ENCODE data around the gene AURKB.
"Not testable (repeated sequence)": the region's sequence is repeated elsewhere in the genome, so short reads cannot be mapped to it uniquely, and the experiment has no call there.

Gene AURKB

GRCh38 chr17:8253801-8254200 lies 43.4 kb upstream of the AURKB start:
- DNase-seq (ENCODE audit: low read depth) = peak; percentile 16
- TF ChIP-seq, protein P1, sequence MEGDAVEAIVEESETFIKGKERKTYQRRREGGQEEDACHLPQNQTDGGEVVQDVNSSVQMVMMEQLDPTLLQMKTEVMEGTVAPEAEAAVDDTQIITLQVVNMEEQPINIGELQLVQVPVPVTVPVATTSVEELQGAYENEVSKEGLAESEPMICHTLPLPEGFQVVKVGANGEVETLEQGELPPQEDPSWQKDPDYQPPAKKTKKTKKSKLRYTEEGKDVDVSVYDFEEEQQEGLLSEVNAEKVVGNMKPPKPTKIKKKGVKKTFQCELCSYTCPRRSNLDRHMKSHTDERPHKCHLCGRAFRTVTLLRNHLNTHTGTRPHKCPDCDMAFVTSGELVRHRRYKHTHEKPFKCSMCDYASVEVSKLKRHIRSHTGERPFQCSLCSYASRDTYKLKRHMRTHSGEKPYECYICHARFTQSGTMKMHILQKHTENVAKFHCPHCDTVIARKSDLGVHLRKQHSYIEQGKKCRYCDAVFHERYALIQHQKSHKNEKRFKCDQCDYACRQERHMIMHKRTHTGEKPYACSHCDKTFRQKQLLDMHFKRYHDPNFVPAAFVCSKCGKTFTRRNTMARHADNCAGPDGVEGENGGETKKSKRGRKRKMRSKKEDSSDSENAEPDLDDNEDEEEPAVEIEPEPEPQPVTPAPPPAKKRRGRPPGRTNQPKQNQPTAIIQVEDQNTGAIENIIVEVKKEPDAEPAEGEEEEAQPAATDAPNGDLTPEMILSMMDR (conservative IDR thresholded peaks at IDR 0.05; ENCODE audit: control insufficient read depth, insufficient read depth, low read depth, low read length) = peak; percentile 9
- no peak overlapping the region for H3K4me3 ChIP-seq (ENCODE audit: control insufficient read depth, low read depth, low read length)

DNA sequence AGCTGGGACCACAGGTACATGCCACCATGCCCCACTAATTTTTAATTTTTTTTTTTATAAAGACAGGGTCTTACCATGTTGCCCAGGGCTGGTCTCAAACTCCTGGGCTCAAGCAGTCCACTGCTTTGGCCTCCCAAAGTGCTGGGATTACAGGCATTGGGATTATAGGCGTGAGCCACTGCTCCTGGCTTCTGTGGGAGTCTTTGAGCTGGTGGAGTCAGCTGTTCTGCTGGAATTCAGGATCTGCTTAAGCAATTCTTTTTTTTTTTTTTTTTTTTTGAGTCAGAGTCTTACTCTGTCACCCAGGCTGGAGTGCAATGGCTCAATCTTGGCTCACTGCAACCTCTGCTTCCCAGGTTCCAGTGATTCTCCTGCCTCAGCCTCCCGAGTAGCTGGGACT lies 41.0 kb upstream of the AURKB start:
- DNase-seq (ENCODE audit: low read depth) = peak; percentile 44
- not testable (repeated sequence) for H3K4me3 ChIP-seq (ENCODE audit: control insufficient read depth, low read depth, low read length)

- TF ChIP-seq, protein P1 (conservative IDR thresholded peaks at IDR 0.05; ENCODE audit: control insufficient read depth, insufficient read depth, low read depth, low read length) = no peak
- no peak for DNase-seq (ENCODE audit: low read depth)
- peak overlapping the region; percentile 99 for H3K4me3 ChIP-seq (ENCODE audit: control insufficient read depth, low read depth, low read length)
Observed at GRCh38 chr17:8249621-8250500, 39.5 kb upstream of the AURKB start.

DNA sequence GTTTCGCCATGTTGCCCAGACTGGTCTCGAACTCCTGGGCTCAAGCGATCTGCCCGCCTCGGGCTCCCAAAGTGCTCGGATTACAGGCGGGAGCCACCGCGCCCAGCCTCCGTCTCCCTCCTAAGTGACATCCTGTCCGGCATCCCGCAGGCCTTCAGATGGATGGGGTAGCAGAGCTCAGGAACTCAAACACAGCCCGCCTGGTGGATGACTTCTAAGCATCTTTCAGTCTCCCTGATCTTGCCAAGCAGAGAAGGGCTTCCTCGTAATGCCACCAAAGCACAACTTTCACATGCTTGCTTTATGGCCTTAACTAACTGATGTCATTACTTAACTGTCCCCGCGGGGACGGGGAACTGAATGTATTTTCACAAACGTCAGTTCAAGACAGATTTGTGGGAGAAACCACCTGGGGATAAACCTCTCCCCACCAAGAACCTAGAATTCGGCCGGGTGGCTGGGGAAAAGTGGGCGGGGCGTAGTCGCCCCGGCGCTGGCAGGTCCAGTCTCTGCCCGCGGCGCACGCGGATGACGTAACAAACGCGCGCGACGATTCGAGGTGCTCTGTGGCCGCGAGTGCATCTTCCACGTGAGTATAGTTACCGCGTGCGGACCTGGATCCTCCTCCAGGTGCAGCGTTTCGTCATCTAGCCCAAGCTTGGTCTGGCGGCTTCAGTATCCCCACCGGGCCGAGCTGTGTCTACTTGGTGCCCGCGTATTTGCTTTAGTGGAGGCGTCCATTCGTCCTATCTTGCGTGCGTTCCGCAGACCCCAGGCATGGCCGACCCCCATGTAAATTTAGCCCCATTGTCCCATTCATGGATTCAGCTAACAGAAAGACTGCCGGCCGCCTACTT lies 38.6 kb upstream of the AURKB start, which contains the start of gene PFAS:
PFAS (plus strand) TSS at position 539 of the 857 bp plus-strand sequence. CDS start 4,649 bp downstream, outside the sequence.
- TF ChIP-seq, protein P1 (conservative IDR thresholded peaks at IDR 0.05; ENCODE audit: control insufficient read depth, insufficient read depth, low read depth, low read length) = no peak
- H3K4me3 ChIP-seq (ENCODE audit: control insufficient read depth, low read depth, low read length) = peak within 1 kb of the TSS; percentile 99
- DNase-seq (ENCODE audit: low read depth) = peak; percentile 88

DNA sequence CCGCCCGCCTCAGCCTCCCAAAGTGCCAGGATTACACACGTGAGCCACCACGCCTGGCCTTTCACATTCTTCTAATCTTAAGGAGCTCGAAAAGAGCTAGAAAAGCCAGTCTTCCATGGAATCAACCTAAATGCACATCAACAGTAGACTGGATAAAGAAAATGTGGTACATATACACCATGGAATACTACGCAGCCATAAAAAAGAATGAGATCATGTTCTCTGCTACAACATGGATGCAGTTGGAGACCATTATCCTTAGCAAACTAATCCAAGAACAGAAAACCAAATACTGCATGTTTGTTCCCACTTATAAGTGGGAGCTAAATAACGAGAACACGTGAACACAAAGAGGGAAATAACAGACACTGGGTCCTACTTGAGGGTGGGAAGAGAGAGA lies 34.4 kb upstream of the AURKB start:
- no peak for DNase-seq (ENCODE audit: low read depth)
- TF ChIP-seq, protein P1 (conservative IDR thresholded peaks at IDR 0.05; ENCODE audit: control insufficient read depth, insufficient read depth, low read depth, low read length) = no peak
- no peak overlapping the region for H3K4me3 ChIP-seq (ENCODE audit: control insufficient read depth, low read depth, low read length)

DNA sequence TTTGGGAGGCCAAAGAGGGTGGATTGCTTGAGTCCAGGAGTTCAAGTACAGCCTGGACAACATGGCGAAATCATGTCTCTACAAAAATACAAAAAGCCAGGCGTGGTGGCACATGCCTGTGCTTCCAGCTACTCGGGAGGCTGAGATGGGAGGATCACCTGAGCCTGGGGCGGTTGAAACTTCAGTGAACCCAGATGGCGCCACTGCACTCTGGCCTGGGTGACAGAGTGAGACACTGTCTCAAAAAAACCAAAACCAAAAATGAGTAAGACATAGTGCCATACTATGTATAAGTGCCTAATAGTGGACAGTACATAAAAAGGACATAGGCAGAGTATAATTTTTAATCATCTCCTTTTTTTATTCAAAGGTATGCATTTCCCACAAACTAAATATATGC lies 33.5 kb upstream of the AURKB start:
- TF ChIP-seq, protein P1 (conservative IDR thresholded peaks at IDR 0.05; ENCODE audit: control insufficient read depth, insufficient read depth, low read depth, low read length) = no peak
- H3K4me3 ChIP-seq (ENCODE audit: control insufficient read depth, low read depth, low read length) = no peak overlapping the region
- no peak for DNase-seq (ENCODE audit: low read depth)

DNA sequence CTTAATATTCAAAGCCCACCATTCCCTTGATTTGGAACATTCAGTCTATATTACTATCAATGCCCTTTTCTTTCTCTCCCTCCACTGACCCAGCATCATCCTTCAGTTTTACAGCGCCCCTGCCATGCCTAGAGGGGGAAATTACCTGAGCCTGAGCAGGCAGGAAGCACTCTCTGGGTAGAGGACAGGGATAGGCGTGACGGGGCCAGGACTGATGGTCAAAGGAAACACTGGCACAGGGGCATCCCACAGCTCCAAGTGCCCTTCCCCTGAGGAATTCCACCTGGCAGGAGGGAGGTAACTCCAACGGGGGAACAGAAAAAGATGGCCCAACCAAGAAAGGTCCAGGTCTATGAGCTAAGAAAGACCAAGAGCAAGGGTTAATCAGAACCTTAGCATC lies 27.5 kb upstream of the AURKB start:
- DNase-seq (ENCODE audit: low read depth) = no peak
- TF ChIP-seq, protein P1 (conservative IDR thresholded peaks at IDR 0.05; ENCODE audit: control insufficient read depth, insufficient read depth, low read depth, low read length) = no peak
- H3K4me3 ChIP-seq (ENCODE audit: control insufficient read depth, low read depth, low read length) = no peak overlapping the region

All from fibroblast of mammary gland (primary cell).